ENCODE results near the gene NALCN. TPM values are rescaled to one million over a fixed set of nuclear protein-coding genes. Genes with fewer than 3 reads are reported as not detected.

The NALCN gene
- polyA plus RNA-seq, 3 donors, result not detected

- H3K9me3 Mint-ChIP-seq, result peaks cover 0 to 7% (median 2%) of the 10 kb centered on the region in 7 donors
- intact Hi-C loops (cut with micrococcal nuclease), result no loop called here
- no peaks in the 10 kb centered on the region for H3K4me1 Mint-ChIP-seq
- no peak overlapping the region for H3K9ac ChIP-seq (ENCODE audit: insufficient read depth, low read length, poor library complexity, severe bottlenecking)
- peaks cover 0 to 3% (median 0%) of the 10 kb centered on the region in 3 donors for H3K27me3 Mint-ChIP-seq (ENCODE audit: low read depth in 3 of 3)
- no peak overlapping the region for H3K4me3 ChIP-seq (replicated peaks in 1 of 3; ENCODE audit: low read depth in 2 of 3, low read length in 3 of 3)
- H4K20me1 ChIP-seq (ENCODE audit: insufficient read depth, low read length), result no peaks in the 10 kb centered on the region
- H3K4me1 ChIP-seq (ENCODE audit: control insufficient read depth in 1 of 2, insufficient read depth in 2 of 2, low read length in 2 of 2), result no peaks in the 10 kb centered on the region
- H3K27me3 ChIP-seq (ENCODE audit: control insufficient read depth in 2 of 2, insufficient read depth in 2 of 2, low read length in 2 of 2), result no peaks in the 10 kb centered on the region
- H3K4me3 Mint-ChIP-seq, result no peak overlapping the region
- H3K36me3 ChIP-seq (replicated peaks in 1 of 2; ENCODE audit: control insufficient read depth in 1 of 2, insufficient read depth in 2 of 2, low read length in 2 of 2), result no peaks in the 10 kb centered on the region
- H2AFZ ChIP-seq (ENCODE audit: insufficient read depth, low read depth, low read length, poor library complexity, severe bottlenecking), result no peak overlapping the region
- peak in 1 of 3 donors; percentile 10 for DNase-seq
- no peaks in the 10 kb centered on the region for H3K79me2 ChIP-seq (ENCODE audit: insufficient read depth, low read length)
- 56% methylated on average over 11 of the region's 11 CpGs for WGBS (ENCODE audit: insufficient coverage)
- H3K4me2 ChIP-seq (replicated peaks; ENCODE audit: extremely low read depth, low read length, poor library complexity, severe bottlenecking), result no peak overlapping the region
- TF ChIP-seq CTCF (IDR thresholded peaks at IDR 0.05), result no peak
- H3K36me3 Mint-ChIP-seq, result no peaks in the 10 kb centered on the region
- H3K9me3 ChIP-seq (replicated peaks in 1 of 2; ENCODE audit: control insufficient read depth in 1 of 2, insufficient read depth in 1 of 2, low read length in 2 of 2), result peaks cover 0 to 4% of the 10 kb centered on the region in 2 donors
- H3K27ac Mint-ChIP-seq, result no peak overlapping the region
- H3K27ac ChIP-seq (ENCODE audit: low read depth in 1 of 2, low read length in 2 of 2), result no peak overlapping the region
Measured at GRCh38 chr13:101258071-101258470, 158.2 kb downstream of the NALCN start.

GRCh38 chr13:101248739-101249514 lies 167.4 kb downstream of the NALCN start:
- Mint-ChIP-seq H3K27ac (no peak overlapping the region), H3K4me1 (no peaks in the 10 kb centered on the region), H3K4me3 (no peak overlapping the region), H3K9me3 (peaks cover 0 to 3% (median 0%) of the 10 kb centered on the region in 7 donors), H3K27me3 (ENCODE audit: low read depth in 3 of 3) (peaks cover 0 to 2% (median 1%) of the 10 kb centered on the region in 3 donors), H3K36me3 (no peaks in the 10 kb centered on the region)
- intact Hi-C loops (cut with micrococcal nuclease), result no loop called here
- Histone ChIP-seq H3K4me2 (replicated peaks; ENCODE audit: extremely low read depth, low read length, poor library complexity, severe bottlenecking) (no peak overlapping the region), H3K9me3 (replicated peaks in 1 of 2; ENCODE audit: control insufficient read depth in 1 of 2, insufficient read depth in 1 of 2, low read length in 2 of 2) (peaks cover 0 to 5% of the 10 kb centered on the region in 2 donors), H3K27me3 (ENCODE audit: control insufficient read depth in 2 of 2, insufficient read depth in 2 of 2, low read length in 2 of 2) (no peaks in the 10 kb centered on the region), H3K27ac (ENCODE audit: low read depth in 1 of 2, low read length in 2 of 2) (no peak overlapping the region), H3K36me3 (replicated peaks in 1 of 2; ENCODE audit: control insufficient read depth in 1 of 2, insufficient read depth in 2 of 2, low read length in 2 of 2) (no peaks in the 10 kb centered on the region), H3K9ac (ENCODE audit: insufficient read depth, low read length, poor library complexity, severe bottlenecking) (no peak overlapping the region), H4K20me1 (ENCODE audit: insufficient read depth, low read length) (no peaks in the 10 kb centered on the region), H3K79me2 (ENCODE audit: insufficient read depth, low read length) (no peaks in the 10 kb centered on the region), H2AFZ (ENCODE audit: insufficient read depth, low read depth, low read length, poor library complexity, severe bottlenecking) (no peak overlapping the region), H3K4me1 (ENCODE audit: control insufficient read depth in 1 of 2, insufficient read depth in 2 of 2, low read length in 2 of 2) (no peaks in the 10 kb centered on the region), H3K4me3 (replicated peaks in 1 of 3; ENCODE audit: low read depth in 2 of 3, low read length in 3 of 3) (no peak overlapping the region)
- no peak for DNase-seq
- no CpG with 5 or more reads among the region's 2 CpGs for WGBS (ENCODE audit: insufficient coverage)
- TF ChIP-seq CTCF (IDR thresholded peaks at IDR 0.05), result no peak

Measured in CD14-positive monocyte (primary cell).